ENCODE results near the gene GRID1. TPM values are rescaled to one million over a fixed set of nuclear protein-coding genes. Genes with fewer than 3 reads are reported as not detected.

GRID1 gene
- total and polyA plus RNA-seq, 9 of the 15 experiments (the other 6 are each of a cell fraction or from before 2014, with no cell fraction given) = 0.01 to 7.2 (median 1.2) TPM

DNA sequence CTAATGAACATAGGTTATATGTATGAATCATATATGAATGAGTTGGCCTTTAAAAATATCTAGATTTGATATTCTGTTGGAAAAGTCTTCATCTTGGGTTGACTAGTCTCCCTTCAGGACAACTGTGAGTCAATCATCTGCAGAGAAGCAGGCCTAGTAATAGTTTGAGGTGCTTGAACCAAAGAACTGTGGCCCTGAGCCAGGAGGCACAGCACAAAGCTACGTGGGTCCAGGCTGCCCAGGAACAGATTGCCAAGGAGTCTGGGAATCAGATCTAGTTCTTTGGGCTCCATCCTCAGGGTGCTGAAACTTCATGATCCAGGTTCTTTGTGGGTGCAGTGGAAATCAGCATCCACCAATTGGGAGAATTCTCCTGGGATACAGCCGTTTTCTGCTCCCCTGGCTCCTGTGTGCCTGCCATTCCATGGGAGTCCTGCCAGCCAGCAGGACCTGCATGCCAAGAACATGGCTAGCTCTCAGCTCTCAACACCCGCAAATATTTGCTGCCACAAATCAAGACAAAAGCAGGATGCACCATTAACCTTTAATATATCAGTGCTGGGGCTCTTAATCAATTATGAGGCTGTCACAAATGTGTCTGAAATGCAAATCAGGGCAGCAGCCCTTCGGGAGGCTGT is 709.0 kb downstream of the GRID1 start:
- intact Hi-C loops (cut with micrococcal nuclease) = no loop called here
- no peaks in the 10 kb centered on the region for H3K9me1 ChIP-seq (ENCODE audit: control insufficient read depth, insufficient read depth, low read length)
- no peaks in the 10 kb centered on the region for H3K9me3 ChIP-seq (replicated peaks; ENCODE audit: control insufficient read depth, insufficient read depth, low read depth, low read length)
- no TSS peak for BruUV-seq (replicated peaks)
- 7% methylated on average over 4 of the region's 4 CpGs for WGBS (ENCODE audit: insufficient coverage, low coverage, missing lambda C conversion rate)
- no peak overlapping the region for H3K27ac ChIP-seq (ENCODE audit: extremely low read depth, low read depth, low read length)
- H3K4me1 ChIP-seq (replicated peaks in 1 of 2; ENCODE audit: control insufficient read depth in 2 of 2, insufficient read depth in 2 of 2, low read length in 2 of 2) = no peaks in the 10 kb centered on the region
- no peaks in the 10 kb centered on the region for H3K27me3 ChIP-seq (ENCODE audit: control insufficient read depth in 2 of 2, insufficient read depth in 2 of 2, low read length in 2 of 2)
- H2AFZ ChIP-seq (ENCODE audit: low read depth, low read length) = no peak overlapping the region
- ChIA-PET POLR2A (no interaction called here), CTCF (ENCODE audit: low intra/inter-chr PET ratio) (no interaction called here)
- no peak overlapping the region for H3K9ac ChIP-seq (ENCODE audit: insufficient read depth in 1 of 2, low read depth in 2 of 2, low read length in 2 of 2)
- no peak for ATAC-seq
- H3K36me3 ChIP-seq (ENCODE audit: control insufficient read depth, insufficient read depth, low read length) = no peaks in the 10 kb centered on the region
- H3K4me3 ChIP-seq = no peak overlapping the region
- in situ Hi-C loops (cut with MboI) = no loop called here
- no peaks in the 10 kb centered on the region for H3K79me2 ChIP-seq (ENCODE audit: control insufficient read depth, insufficient read depth, low read length)
- no peak for FAIRE-seq
- no peak overlapping the region for H3K4me2 ChIP-seq (ENCODE audit: insufficient read depth, low read length)
- H4K20me1 ChIP-seq (replicated peaks; ENCODE audit: control insufficient read depth, insufficient read depth, low read length) = no peaks in the 10 kb centered on the region; the same call in 1 of the 2 replicates
- no peak for DNase-seq (ENCODE audit: extremely low read depth in 1 of 4, low spot score in 3 of 4)
- TF ChIP-seq MXD1 (CRISPR knock-in tag; IDR thresholded peaks at IDR 0.05; ENCODE audit: borderline replicate concordance, poor library complexity, severe bottlenecking) = no peak
- TF ChIP-seq, protein P1, sequence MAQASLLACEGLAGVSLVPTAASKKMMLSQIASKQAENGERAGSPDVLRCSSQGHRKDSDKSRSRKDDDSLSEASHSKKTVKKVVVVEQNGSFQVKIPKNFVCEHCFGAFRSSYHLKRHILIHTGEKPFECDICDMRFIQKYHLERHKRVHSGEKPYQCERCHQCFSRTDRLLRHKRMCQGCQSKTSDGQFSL (CRISPR knock-in tag; IDR thresholded peaks at IDR 0.05) = no peak
- TF ChIP-seq, protein P1 (tag; IDR thresholded peaks at IDR 0.05) = no peak
- no peak for TF ChIP-seq SIN3A (IDR thresholded peaks at IDR 0.05; ENCODE audit: borderline replicate concordance in 2 of 2, control insufficient read depth in 1 of 2, low read depth in 2 of 2, low read length in 2 of 2)
- no peak for TF ChIP-seq BACH1 (tag; IDR thresholded peaks at IDR 0.05)
- no peak for TF ChIP-seq HLTF (IDR thresholded peaks at IDR 0.05)
- TF ChIP-seq FOXA1 (IDR thresholded peaks at IDR 0.05; ENCODE audit: borderline replicate concordance) = no peak
- TF ChIP-seq, protein P2, sequence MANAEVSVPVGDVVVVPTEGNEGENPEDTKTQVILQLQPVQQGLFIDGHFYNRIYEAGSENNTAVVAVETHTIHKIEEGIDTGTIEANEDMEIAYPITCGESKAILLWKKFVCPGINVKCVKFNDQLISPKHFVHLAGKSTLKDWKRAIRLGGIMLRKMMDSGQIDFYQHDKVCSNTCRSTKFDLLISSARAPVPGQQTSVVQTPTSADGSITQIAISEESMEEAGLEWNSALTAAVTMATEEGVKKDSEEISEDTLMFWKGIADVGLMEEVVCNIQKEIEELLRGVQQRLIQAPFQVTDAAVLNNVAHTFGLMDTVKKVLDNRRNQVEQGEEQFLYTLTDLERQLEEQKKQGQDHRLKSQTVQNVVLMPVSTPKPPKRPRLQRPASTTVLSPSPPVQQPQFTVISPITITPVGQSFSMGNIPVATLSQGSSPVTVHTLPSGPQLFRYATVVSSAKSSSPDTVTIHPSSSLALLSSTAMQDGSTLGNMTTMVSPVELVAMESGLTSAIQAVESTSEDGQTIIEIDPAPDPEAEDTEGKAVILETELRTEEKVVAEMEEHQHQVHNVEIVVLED (CRISPR knock-in tag; IDR thresholded peaks at IDR 0.05) = no peak
- no peak for TF ChIP-seq ZNF324 (CRISPR knock-in tag; IDR thresholded peaks at IDR 0.05)
- TF ChIP-seq TFAM (CRISPR knock-in tag; conservative IDR thresholded peaks at IDR 0.05) = no peak
- TF ChIP-seq ZBTB1 (CRISPR knock-in tag; IDR thresholded peaks at IDR 0.05; ENCODE audit: borderline replicate concordance, low read depth) = no peak
- TF ChIP-seq ZNF668 (CRISPR knock-in tag; IDR thresholded peaks at IDR 0.05) = no peak
- TF ChIP-seq TCF3 (CRISPR knock-in tag; IDR thresholded peaks at IDR 0.05) = no peak
- no peak for TF ChIP-seq XRCC3 (IDR thresholded peaks at IDR 0.05)
- no peak for TF ChIP-seq DMBX1 (CRISPR knock-in tag; IDR thresholded peaks at IDR 0.05; ENCODE audit: borderline replicate concordance)
- TF ChIP-seq, protein P3, sequence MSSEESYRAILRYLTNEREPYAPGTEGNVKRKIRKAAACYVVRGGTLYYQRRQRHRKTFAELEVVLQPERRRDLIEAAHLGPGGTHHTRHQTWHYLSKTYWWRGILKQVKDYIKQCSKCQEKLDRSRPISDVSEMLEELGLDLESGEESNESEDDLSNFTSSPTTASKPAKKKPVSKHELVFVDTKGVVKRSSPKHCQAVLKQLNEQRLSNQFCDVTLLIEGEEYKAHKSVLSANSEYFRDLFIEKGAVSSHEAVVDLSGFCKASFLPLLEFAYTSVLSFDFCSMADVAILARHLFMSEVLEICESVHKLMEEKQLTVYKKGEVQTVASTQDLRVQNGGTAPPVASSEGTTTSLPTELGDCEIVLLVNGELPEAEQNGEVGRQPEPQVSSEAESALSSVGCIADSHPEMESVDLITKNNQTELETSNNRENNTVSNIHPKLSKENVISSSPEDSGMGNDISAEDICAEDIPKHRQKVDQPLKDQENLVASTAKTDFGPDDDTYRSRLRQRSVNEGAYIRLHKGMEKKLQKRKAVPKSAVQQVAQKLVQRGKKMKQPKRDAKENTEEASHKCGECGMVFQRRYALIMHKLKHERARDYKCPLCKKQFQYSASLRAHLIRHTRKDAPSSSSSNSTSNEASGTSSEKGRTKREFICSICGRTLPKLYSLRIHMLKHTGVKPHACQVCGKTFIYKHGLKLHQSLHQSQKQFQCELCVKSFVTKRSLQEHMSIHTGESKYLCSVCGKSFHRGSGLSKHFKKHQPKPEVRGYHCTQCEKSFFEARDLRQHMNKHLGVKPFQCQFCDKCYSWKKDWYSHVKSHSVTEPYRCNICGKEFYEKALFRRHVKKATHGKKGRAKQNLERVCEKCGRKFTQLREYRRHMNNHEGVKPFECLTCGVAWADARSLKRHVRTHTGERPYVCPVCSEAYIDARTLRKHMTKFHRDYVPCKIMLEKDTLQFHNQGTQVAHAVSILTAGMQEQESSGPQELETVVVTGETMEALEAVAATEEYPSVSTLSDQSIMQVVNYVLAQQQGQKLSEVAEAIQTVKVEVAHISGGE (CRISPR knock-in tag; IDR thresholded peaks at IDR 0.05) = no peak
